NCI-H1694 treated with DMSO at 0.1 percent for 48 hours (cell line): ENCODE measurements around the gene DGLUCY.
A peak's percentile ranks its signal among the peaks of the same experiment; 100 is the strongest.
"Not testable (repeated sequence)": the region's sequence is repeated elsewhere in the genome, so short reads cannot be mapped to it uniquely, and the experiment has no call there.

Experiments
- DNase-seq: peaks from one replicate; lab custom pipeline; 2025; lab: John Stamatoyannopoulos, UW

The DGLUCY gene

GRCh38 chr14:91207008-91207407, 93.1 kb downstream of the DGLUCY start:
- no peak for DNase-seq

- no peak for DNase-seq
Measured at GRCh38 chr14:91211017-91211416, 97.1 kb downstream of the DGLUCY start.

GRCh38 chr14:91214306-91214705, 100.4 kb downstream of the DGLUCY start:
- no peak for DNase-seq

- no peak for DNase-seq
Measured at GRCh38 chr14:91215381-91215780, 101.5 kb downstream of the DGLUCY start.

GRCh38 chr14:91216731-91217226, 102.9 kb downstream of the DGLUCY start:
- no peak for DNase-seq

GRCh38 chr14:91218014-91218413, 104.1 kb downstream of the DGLUCY start:
- no peak for DNase-seq

GRCh38 chr14:91219517-91220389, 105.9 kb downstream of the DGLUCY start:
- DNase-seq = no peak

GRCh38 chr14:91220581-91221000, 106.7 kb downstream of the DGLUCY start:
- DNase-seq = peak; percentile 100

GRCh38 chr14:91221270-91221669, 107.4 kb downstream of the DGLUCY start:
- peak; percentile 32 for DNase-seq

GRCh38 chr14:91223028-91223783, 109.3 kb downstream of the DGLUCY start:
- DNase-seq = no peak

GRCh38 chr14:91225025-91225424, 111.2 kb downstream of the DGLUCY start:
- no peak for DNase-seq

- DNase-seq = not testable (repeated sequence)
Measured at GRCh38 chr14:91226360-91226759, 112.5 kb downstream of the DGLUCY start.

GRCh38 chr14:91227183-91227628, 113.3 kb downstream of the DGLUCY start:
- no peak for DNase-seq

GRCh38 chr14:91228112-91229004, 114.5 kb downstream of the DGLUCY start:
- no peak for DNase-seq

- DNase-seq = no peak
Measured at GRCh38 chr14:91229005-91229382, 115.1 kb downstream of the DGLUCY start.

GRCh38 chr14:91229743-91230200, 115.9 kb downstream of the DGLUCY start:
- DNase-seq = no peak

- no peak for DNase-seq
Measured at GRCh38 chr14:91230397-91231035, 116.6 kb downstream of the DGLUCY start.

GRCh38 chr14:91231446-91231845, 117.6 kb downstream of the DGLUCY start:
- no peak for DNase-seq

- DNase-seq = no peak
Measured at GRCh38 chr14:91232052-91232451, 118.2 kb downstream of the DGLUCY start.

- no peak for DNase-seq
Measured at GRCh38 chr14:91232603-91233002, 118.7 kb downstream of the DGLUCY start.
